CD4-positive, alpha-beta T cell treated with Interleukin-6 for 4 hours (primary cell): ENCODE results near the gene KLHL6.
"Not testable (repeated sequence)": the region's sequence is repeated elsewhere in the genome, so short reads cannot be mapped to it uniquely, and the experiment has no call there.

ENCODE experiments used
- DNase-seq: peaks from one replicate; pipeline ENCODE4 v3.0.0-alpha.2; 2020; ENCODE audit warnings: mixed read lengths

Gene KLHL6

DNA sequence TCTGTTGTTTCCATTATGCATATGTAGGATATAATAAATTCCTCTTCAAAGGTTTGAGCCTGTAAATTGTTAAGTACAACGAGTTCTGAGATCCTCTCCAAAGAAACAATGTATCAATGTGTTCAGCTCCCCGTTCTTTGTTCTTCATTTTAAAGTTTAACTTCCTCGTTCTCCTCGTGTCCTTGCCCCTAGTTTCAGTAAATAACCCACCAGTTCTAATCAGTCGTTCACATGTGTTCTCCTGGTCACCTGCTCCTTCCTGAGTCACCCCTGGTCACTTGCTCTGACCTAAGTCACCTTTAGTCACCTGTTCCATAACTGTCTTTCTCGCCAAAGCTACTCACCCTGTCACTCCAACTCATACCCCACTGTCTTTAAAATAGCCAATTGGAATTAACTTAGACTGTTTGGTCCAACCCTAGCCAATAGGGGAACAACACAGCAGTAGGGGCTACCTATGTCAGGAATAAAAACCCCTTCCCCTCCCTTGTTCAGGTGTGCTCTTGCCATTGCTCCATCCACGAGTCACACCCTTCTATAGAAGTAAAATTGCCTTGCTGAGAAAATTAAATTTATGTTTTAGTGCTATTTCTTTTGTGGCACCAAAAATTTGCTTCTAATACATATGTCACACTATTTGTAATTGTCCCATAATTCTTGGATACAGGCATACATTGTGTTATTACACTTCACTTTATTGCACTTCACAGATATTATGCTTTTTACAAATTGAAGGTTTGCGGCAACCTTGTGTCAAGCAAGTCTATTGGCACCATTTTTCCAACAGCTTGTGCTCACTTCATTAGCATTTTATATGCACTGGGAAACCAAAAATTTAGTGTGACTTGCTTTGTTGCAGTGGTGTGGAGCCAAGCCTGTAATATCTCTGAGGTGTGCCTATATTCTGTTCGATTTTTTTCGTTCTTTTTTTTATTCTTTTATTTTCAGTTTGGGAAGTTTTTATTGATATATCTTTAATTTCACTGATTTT, 111.8 kb downstream of the KLHL6 start:
- DNase-seq: no peak

DNA sequence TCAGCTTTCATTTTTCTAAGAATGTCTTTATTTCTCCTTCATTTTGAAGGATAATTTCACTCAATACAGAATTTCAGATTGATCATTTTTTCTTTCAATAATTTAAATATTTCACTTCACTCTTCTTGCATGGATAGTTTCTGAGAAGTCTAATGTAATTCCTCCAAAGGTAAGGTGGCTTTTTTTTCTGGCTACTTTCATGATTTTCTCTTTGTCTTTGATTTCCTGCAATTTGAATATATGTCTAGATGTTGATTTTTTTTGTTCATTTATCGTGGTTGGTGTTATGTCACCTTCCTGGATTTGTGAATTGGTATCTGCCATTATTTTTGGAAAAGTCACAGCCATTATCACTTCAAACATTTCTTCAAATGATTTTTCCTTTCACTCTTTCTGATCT, 112.5 kb downstream of the KLHL6 start:
- no peak for DNase-seq

- not testable (repeated sequence) for DNase-seq
These were observed 115.0 kb downstream of the KLHL6 start for GRCh38 chr3:183440521-183440920.

GRCh38 chr3:183439515-183439914, 116.0 kb downstream of the KLHL6 start:
- DNase-seq: no peak

DNA sequence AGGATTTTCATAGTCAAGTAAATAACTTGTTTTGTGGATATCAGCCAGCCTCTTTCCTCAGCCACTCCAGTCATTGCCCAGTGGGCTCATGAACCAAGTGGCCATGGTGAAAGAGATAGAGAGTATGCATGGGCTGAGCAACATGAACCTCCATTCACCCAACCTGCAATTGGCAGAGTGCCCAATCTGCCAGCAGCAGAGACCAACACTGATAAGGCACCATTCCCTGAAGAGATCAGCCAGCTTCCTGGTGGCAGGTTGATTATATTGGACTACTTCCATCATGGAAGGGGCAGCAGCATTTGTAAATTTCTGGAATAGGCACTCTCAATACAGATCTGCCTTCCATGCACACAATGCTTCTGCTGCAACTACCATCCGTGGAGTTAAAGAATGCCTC, 116.8 kb downstream of the KLHL6 start:
- no peak for DNase-seq

DNA sequence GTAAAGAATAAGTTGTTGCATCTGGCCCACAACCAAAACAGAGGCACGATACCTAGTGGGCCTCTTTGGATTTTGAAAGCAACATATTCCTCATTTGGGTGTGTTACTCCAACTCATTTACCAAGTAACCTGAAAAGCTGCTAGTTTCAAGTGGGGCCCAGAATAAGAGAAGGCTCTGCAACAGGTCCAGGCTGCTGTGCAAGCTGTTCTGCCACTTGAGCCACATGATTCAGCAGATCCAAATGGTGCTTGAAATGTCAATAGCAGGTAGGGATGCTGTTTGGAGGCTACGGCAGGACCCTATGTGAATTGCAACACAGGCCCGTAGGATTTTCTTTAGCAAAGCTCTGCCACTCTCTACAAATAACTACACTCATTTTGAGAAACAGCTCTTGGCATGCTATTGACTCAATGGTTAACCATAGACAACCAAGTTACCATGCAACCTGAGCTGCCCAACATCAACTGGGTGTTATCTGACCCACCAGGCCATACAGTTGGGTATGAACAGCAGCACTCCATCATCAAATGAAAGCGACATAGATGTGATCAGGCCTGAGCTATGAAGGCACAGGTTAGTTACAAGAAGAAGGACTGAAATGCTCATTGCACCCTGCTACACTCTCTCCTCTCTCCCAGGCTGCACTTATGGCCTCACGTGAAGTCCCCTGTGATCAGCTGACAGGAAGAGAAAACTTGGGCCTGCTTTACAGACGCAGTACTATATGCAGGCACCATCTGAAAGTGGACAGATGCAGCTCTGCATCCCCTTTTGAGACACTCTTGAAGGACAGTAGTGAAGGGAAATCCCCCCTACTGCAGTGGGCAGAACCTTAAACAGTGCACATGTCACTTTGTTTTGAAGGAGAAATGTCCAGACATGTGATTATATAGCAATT, 117.6 kb downstream of the KLHL6 start:
- no peak for DNase-seq
